Ovary (tissue), 9 donors: Measurements from ENCODE around the gene ARGLU1. TPM values are rescaled to one million over a fixed set of nuclear protein-coding genes. Genes with fewer than 3 reads are reported as not detected.
A peak's percentile ranks its signal among the peaks of the same experiment; 100 is the strongest.

Experiments
- DNase-seq, 5 donors: peaks; one replicate each; pipeline ENCODE4 v3.0.0-alpha.2; 2019 to 2020
- H3K27ac ChIP-seq, 2 donors: fragments of 200-600 bp; one replicate each; pipeline versions ENCODE4 v1.5.1 to v1.8.0; 2019 to 2022
- H3K27me3 ChIP-seq: fragments of 200-600 bp; one replicate; pipeline ENCODE4 v1.8.0; 2022
- H3K36me3 ChIP-seq: fragments of 200-600 bp; sonication (generic); one replicate; pipeline ENCODE4 v1.5.1; 2019
- H3K4me1 ChIP-seq: one replicate; pipeline ENCODE4 v1.8.1; 2013; ENCODE audit warnings: mild to moderate bottlenecking, moderate library complexity; ENCODE audit not compliant: insufficient read depth
- H3K4me3 ChIP-seq: fragments of 200-600 bp; sonication (generic); one replicate; pipeline ENCODE4 v1.5.1; 2017
- H3K9me3 ChIP-seq, 2 donors: fragments of 200-600 bp in 1 of 2; sonication (generic) in 1 of 2; one replicate each; pipeline versions ENCODE4 v1.5.1 to v1.8.1; 2013 to 2019; ENCODE audit warnings: mild to moderate bottlenecking in 1 of 2, moderate library complexity in 1 of 2
- EP300 ChIP-seq: sonication (generic); formaldehyde crosslinking; IDR thresholded peaks from one replicate; pipeline ENCODE4 v1.6.1; 2017; ENCODE audit warnings: antibody characterized with exemption
- POLR2A ChIP-seq: fragments of 450-650 bp; IDR thresholded peaks from one replicate; pipeline ENCODE4 v1.6.1; 2017; ENCODE audit warnings: antibody characterized with exemption, mild to moderate bottlenecking, moderate library complexity
- WGBS, 3 donors: extraction: QIAGEN DNeasy Blood & Tissue Kit in 1 of 3; methylation state at CpG; one replicate each; pipeline versions ENCODE4 v1.1.5 to v1.1.7; 2013 to 2017; 5-methylcytosine and 5-hydroxymethylcytosine counted together
- intact Hi-C, 4 donors: fragments of 100-400 bp; cut with DNase I; formaldehyde crosslinking; loops; one replicate each; pipeline versions ENCODE4 v1.11.0 to v1.15.1; 2022 to 2023
- polyA plus RNA-seq, 2 donors: library from polyadenylated mRNA; stranded (reverse); fragments of 200-250 nt in 1 of 2; fragments of 350-450 nt in 1 of 2; fragmentation: Illumina TruSeq in 1 of 2; extraction: RNeasy Lipid Tissue Mini Kit (QIAGEN cat#74804) in 1 of 2; gene quantifications; one replicate each; pipeline ENCODE4 v1.2.3, GENCODE V29; 2013 to 2014
- total RNA-seq, 7 donors: library from RNA; depleted of rRNA in 2 of 7; stranded (reverse); fragments of >200 nt in 2 of 7; fragmentation: NEBNext Ultra II Directional in 3 of 7; extraction: Animal tissue kit (Norgen Biotek cat#: 25700) in 3 of 7; gene quantifications; one replicate each; pipeline versions ENCODE4 v1.1.0 to v1.2.4, GENCODE V29; 2016 to 2023
- TF ChIP-seq, protein P1 (sequence below), 3 donors: fragments of 450-650 bp in 2 of 3; fragments of 200-600 bp in 1 of 3; IDR thresholded peaks; one replicate each; pipeline versions ENCODE4 v1.5.1 to v1.8.0; 2016 to 2022; ENCODE audit warnings: antibody characterized with exemption in 3 of 3, mild to moderate bottlenecking in 1 of 3
- donor health status: DM: no; HTN: no; CAD: no; lungs with moderate emphysema.
- donor health status: DM: no; HTN: no; CAD: no.
- donor health status: Bipolar disorder and iron deficiency.
- donor health status: DM: yes; HTN: yes; CAD: no.
- donor health status: DM: no; HTN: no; CAD: no.
- donor health status: DM: yes; HTN: yes; CAD: no.

The ARGLU1 gene
- total and polyA plus RNA-seq, 9 donors = 72.5 to 136 (median 76.8) TPM

DNA sequence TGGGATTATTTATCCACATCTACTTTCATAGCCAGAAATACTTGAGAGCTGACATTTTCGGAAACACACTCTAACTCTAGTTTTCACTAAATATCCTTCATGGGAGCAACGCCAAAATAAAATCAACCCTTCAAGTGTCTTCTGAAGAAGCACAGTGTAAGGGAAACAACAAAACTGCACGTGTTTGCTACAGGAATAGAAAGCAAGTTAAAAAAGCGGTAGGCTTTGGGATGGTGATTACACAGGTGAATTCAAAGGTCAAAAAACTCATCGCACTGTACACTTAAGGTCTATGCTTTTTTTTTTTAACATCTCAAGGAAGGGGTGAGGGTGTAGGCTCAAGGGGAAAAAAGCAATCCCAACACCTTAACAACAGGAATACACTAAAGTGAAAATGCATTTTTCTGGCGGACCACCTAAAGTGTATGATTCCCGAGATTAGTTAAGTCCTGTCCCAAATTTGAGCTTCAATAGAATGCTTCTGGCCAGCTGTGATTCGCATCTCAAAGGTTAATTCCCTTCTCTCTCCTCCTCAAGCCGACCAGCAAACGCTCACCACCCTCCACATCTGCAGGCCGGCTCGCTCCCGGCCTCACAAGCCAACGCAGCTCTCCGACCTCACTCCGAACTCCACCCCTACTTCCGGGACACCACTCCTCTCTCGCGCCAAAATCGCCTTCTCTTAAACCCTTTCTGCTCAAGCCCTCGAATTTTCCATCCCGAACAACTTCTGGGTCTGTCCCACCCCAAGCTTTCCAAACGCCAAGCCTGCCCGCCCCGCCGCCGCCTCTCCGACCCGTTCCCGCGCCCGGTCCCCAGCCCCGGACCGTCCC, 1.1 kb downstream of the ARGLU1 start:
- H3K4me1 ChIP-seq = peaks cover 12% of the 10 kb centered on the region
- peak overlapping the region; percentile 85 for H3K4me3 ChIP-seq
- TF ChIP-seq, protein P1, sequence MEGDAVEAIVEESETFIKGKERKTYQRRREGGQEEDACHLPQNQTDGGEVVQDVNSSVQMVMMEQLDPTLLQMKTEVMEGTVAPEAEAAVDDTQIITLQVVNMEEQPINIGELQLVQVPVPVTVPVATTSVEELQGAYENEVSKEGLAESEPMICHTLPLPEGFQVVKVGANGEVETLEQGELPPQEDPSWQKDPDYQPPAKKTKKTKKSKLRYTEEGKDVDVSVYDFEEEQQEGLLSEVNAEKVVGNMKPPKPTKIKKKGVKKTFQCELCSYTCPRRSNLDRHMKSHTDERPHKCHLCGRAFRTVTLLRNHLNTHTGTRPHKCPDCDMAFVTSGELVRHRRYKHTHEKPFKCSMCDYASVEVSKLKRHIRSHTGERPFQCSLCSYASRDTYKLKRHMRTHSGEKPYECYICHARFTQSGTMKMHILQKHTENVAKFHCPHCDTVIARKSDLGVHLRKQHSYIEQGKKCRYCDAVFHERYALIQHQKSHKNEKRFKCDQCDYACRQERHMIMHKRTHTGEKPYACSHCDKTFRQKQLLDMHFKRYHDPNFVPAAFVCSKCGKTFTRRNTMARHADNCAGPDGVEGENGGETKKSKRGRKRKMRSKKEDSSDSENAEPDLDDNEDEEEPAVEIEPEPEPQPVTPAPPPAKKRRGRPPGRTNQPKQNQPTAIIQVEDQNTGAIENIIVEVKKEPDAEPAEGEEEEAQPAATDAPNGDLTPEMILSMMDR (IDR thresholded peaks at IDR 0.05) = no peak
- TF ChIP-seq POLR2A (no peak), EP300 (no peak)
- 1% methylated on average over 34 of the region's 34 CpGs for WGBS, 3 donors
- H3K9me3 ChIP-seq = no peaks in the 10 kb centered on the region
- no peaks in the 10 kb centered on the region for H3K36me3 ChIP-seq
- no peaks in the 10 kb centered on the region for H3K27me3 ChIP-seq
- H3K27ac ChIP-seq = peak overlapping the region; percentile 89 to 90
- DNase-seq = peak in 4 of 5 donors; percentile 54 to 68 (median 60)
- intact Hi-C loops = no loop called here

DNA sequence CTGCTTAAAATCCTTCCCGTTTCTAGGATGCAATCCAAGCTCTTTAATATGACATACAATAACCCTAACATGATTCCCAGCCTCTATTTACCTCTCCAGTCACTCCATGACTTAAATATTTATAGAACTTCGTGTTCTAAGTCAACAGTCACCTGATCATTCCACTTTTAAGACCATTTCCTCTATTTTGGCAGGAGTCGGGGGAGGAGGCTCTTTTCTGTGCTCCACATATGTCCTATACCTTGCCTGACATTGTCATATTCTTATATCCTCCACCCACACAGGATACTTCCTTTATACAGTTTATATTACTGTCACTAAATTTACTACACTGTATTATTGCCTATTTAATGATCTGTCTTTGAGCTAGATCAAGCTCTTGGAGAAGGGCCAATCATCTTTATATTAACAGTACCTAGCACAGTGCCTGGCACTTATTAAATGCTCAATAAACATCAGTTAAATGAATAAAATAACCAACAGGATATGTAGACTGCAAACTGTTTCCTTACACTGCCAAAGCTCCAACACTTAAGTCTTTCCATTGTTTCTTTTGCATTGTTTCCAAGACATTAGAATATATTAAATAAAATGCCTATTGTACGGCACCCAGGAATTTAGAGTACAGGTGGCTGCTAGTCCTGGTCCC, 2.7 kb downstream of the ARGLU1 start:
- no peaks in the 10 kb centered on the region for H3K27me3 ChIP-seq
- TF ChIP-seq EP300 = no peak
- TF ChIP-seq, protein P1 (IDR thresholded peaks at IDR 0.05) = no peak
- TF ChIP-seq POLR2A = no peak
- 45 to 64% (median 61%) methylated on average over 4 of the region's 4 CpGs for WGBS, 3 donors
- H3K36me3 ChIP-seq = no peaks in the 10 kb centered on the region
- H3K27ac ChIP-seq = no peak overlapping the region
- peak overlapping the region; percentile 85 for H3K4me3 ChIP-seq
- H3K9me3 ChIP-seq = no peaks in the 10 kb centered on the region
- H3K4me1 ChIP-seq = peaks cover 14% of the 10 kb centered on the region
- intact Hi-C loops = no loop called here
- DNase-seq = no peak

DNA sequence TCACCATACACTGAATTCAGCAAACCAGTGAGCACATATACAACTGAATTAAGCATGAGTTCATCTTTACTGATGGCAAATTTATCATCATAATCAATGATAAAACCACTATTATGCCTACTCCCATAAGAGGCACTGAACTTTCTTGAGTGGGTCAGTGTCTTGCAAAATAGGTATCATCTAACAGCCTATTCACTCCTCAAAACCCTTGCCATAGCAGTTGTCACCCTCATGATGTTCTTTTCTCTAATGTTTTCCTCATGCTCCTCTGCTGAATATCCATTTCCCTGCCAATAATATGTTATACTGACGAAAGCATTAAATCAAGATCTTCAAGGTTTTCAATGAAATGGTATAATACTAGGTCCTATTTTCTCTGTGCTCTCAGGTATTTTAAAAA, 5.6 kb downstream of the ARGLU1 start:
- Histone ChIP-seq H3K4me3 (no peak overlapping the region), H3K27ac (no peak overlapping the region), H3K4me1 (peaks cover 14% of the 10 kb centered on the region), H3K36me3 (no peaks in the 10 kb centered on the region), H3K9me3 (no peaks in the 10 kb centered on the region), H3K27me3 (no peaks in the 10 kb centered on the region)
- 85 to 95% (median 86%) methylated on average over 1 of the region's 1 CpG for WGBS, 3 donors
- TF ChIP-seq EP300 = no peak
- TF ChIP-seq, protein P1 (IDR thresholded peaks at IDR 0.05) = no peak
- TF ChIP-seq POLR2A = no peak
- no peak for DNase-seq
- intact Hi-C loops = no loop called here

DNA sequence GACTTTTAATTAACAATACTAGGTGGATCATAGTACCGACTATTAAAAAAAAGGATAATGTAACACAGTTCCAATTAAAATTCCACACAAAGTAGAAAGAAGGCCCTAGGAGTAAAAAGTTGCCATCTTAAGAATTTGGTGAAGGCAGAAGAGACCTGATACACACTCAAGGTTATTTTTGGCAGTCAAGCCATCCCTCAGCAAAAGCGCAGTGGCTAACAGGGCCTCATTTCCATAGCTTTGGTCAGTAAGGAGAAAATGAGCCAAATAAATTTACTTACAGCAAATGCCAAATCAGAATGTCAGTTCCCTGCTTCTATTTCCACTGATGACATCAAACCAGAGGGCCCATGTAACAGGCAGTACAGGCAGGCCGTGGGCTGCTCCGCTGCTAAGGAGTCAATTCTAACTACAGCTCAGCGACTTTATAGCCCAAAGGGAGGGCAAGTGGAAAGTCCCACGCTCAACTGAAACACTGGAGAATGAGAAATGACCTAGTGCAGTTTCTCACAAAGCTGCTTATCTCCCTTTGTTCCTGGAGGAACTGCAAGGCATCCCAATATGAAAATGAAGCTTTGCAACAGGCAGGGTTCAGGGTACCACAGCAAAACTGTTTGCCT, 6.3 kb downstream of the ARGLU1 start:
- Histone ChIP-seq H3K27me3 (no peaks in the 10 kb centered on the region), H3K27ac (no peak overlapping the region), H3K9me3 (no peaks in the 10 kb centered on the region), H3K4me3 (peak overlapping the region; percentile 3), H3K4me1 (peaks cover 14% of the 10 kb centered on the region), H3K36me3 (no peaks in the 10 kb centered on the region)
- DNase-seq = no peak
- WGBS, 3 donors = 31 to 52% (median 49%) methylated on average over 6 of the region's 6 CpGs
- TF ChIP-seq POLR2A = no peak
- TF ChIP-seq, protein P1 (IDR thresholded peaks at IDR 0.05) = no peak
- TF ChIP-seq EP300 = no peak
- intact Hi-C loops = no loop called here
